Liver (tissue), 9 donors: ENCODE data around the gene HHIPL2. TPM values are rescaled to one million over a fixed set of nuclear protein-coding genes. Genes with fewer than 3 reads are reported as not detected.

Experiments used
- DNase-seq: peaks from one replicate; pipeline ENCODE4 v3.0.0-alpha.2; 2017; ENCODE audit warnings: low spot score
- H3K27ac ChIP-seq, 2 donors: one replicate each; pipeline ENCODE4 v1.7.0; 2013; ENCODE audit warnings: inconsistent platforms in 2 of 2, low read length in 2 of 2, control low read depth in 1 of 2, low read depth in 1 of 2, mild to moderate bottlenecking in 1 of 2
- H3K27me3 ChIP-seq, 4 donors: one replicate each; pipeline versions ENCODE4 v1.6.1 to v1.7.0; 2013; ENCODE audit warnings: low read length in 3 of 4, inconsistent platforms in 1 of 4, mild to moderate bottlenecking in 1 of 4, moderate library complexity in 1 of 4; ENCODE audit not compliant: control insufficient read depth in 4 of 4, insufficient read depth in 4 of 4
- H3K36me3 ChIP-seq, 4 donors: one replicate each; pipeline versions ENCODE4 v1.6.1 to v1.7.0; 2013; ENCODE audit warnings: low read length in 3 of 4, mild to moderate bottlenecking in 3 of 4, low read depth in 1 of 4, moderate library complexity in 1 of 4; ENCODE audit not compliant: control insufficient read depth in 4 of 4, insufficient read depth in 3 of 4
- H3K4me1 ChIP-seq, 4 donors: one replicate each; pipeline versions ENCODE4 v1.6.1 to v1.7.0; 2013; ENCODE audit warnings: low read length in 3 of 4, mild to moderate bottlenecking in 3 of 4, moderate library complexity in 1 of 4; ENCODE audit not compliant: control insufficient read depth in 4 of 4, insufficient read depth in 4 of 4
- H3K4me3 ChIP-seq, 3 donors: one replicate each; pipeline versions ENCODE4 v1.6.1 to v1.7.0; 2013; ENCODE audit warnings: low read length in 3 of 3, control low read depth in 1 of 3, low read depth in 1 of 3, mild to moderate bottlenecking in 1 of 3
- H3K9ac ChIP-seq, 2 donors: one replicate each; pipeline ENCODE4 v1.7.0; 2013; ENCODE audit warnings: low read length in 2 of 2, mild to moderate bottlenecking in 2 of 2, moderate library complexity in 2 of 2, control low read depth in 1 of 2, low read depth in 1 of 2
- H3K9me3 ChIP-seq, 4 donors: one replicate each; pipeline versions ENCODE4 v1.6.1 to v1.7.0; 2013; ENCODE audit warnings: low read length in 3 of 4; ENCODE audit not compliant: control insufficient read depth in 4 of 4
- EGR1 ChIP-seq, 2 donors: IDR thresholded peaks; 2 replicates each; pipeline ENCODE4 v1.6.1; 2016 to 2018; ENCODE audit warnings: antibody characterized with exemption in 2 of 2, low read depth in 2 of 2
- FOXA1 ChIP-seq: IDR thresholded peaks from 2 replicates; pipeline ENCODE4 v1.6.1; 2016; ENCODE audit warnings: antibody characterized with exemption
- FOXA2 ChIP-seq: IDR thresholded peaks from 2 replicates; pipeline ENCODE4 v1.6.1; 2016; ENCODE audit warnings: antibody characterized with exemption
- GABPA ChIP-seq, 2 donors: IDR thresholded peaks in 1 of 2; conservative IDR thresholded peaks in 1 of 2; 2 replicates each; pipeline ENCODE4 v1.6.1; 2016; ENCODE audit warnings: antibody characterized with exemption in 2 of 2, mild to moderate bottlenecking in 1 of 2, moderate library complexity in 1 of 2
- HNF4A ChIP-seq, 2 donors: conservative IDR thresholded peaks; 2 replicates each; pipeline ENCODE4 v1.6.1; 2016; ENCODE audit warnings: antibody characterized with exemption in 2 of 2, mild to moderate bottlenecking in 2 of 2
- HNF4G ChIP-seq: IDR thresholded peaks from 2 replicates; pipeline ENCODE4 v1.6.1; 2016; ENCODE audit warnings: antibody characterized with exemption
- JUND ChIP-seq, 2 donors: IDR thresholded peaks; 2 replicates each; pipeline ENCODE4 v1.6.1; 2016; ENCODE audit warnings: antibody characterized with exemption in 2 of 2
- NR2F2 ChIP-seq: IDR thresholded peaks from 2 replicates; pipeline ENCODE4 v1.6.1; 2016; ENCODE audit warnings: antibody characterized with exemption
- RAD21 ChIP-seq, 2 donors: IDR thresholded peaks; 2 replicates each; pipeline ENCODE4 v1.6.1; 2016; ENCODE audit warnings: antibody characterized with exemption in 2 of 2, mild to moderate bottlenecking in 2 of 2
- SP1 ChIP-seq: IDR thresholded peaks from 2 replicates; pipeline ENCODE4 v1.6.1; 2018; ENCODE audit warnings: antibody characterized with exemption, mild to moderate bottlenecking
- TAF1 ChIP-seq: conservative IDR thresholded peaks from 2 replicates; pipeline ENCODE4 v1.6.1; 2016; ENCODE audit warnings: antibody characterized with exemption, mild to moderate bottlenecking
- YY1 ChIP-seq: IDR thresholded peaks from 2 replicates; pipeline ENCODE4 v1.6.1; 2016; ENCODE audit warnings: antibody characterized with exemption, mild to moderate bottlenecking
- WGBS: extraction: QIAGEN DNeasy Blood & Tissue Kit; methylation state at CpG from one replicate; pipeline ENCODE4 v1.1.7; 2013; 5-methylcytosine and 5-hydroxymethylcytosine counted together
- polyA plus RNA-seq, 2 donors: library from polyadenylated mRNA; stranded (reverse) in 1 of 2; unstranded in 1 of 2; fragments of 200-250 nt in 1 of 2; fragments of >200 nt in 1 of 2; fragmentation: Nextera tagmentation in 1 of 2; extraction: Ambion mirVana in 1 of 2; gene quantifications; one replicate each; pipeline versions ENCODE4 v1.2.1 to v1.2.3, GENCODE V29; 2013 to 2015
- total RNA-seq, 2 donors: library from RNA; depleted of rRNA; stranded (reverse); fragments of >200 nt; gene quantifications; one replicate each; pipeline ENCODE4 v1.2.3, GENCODE V29; 2014
- TF ChIP-seq, protein P1 (sequence below): IDR thresholded peaks from 2 replicates; pipeline ENCODE4 v1.6.1; 2016; ENCODE audit warnings: antibody characterized with exemption
- TF ChIP-seq, protein P2 (sequence below): IDR thresholded peaks from 2 replicates; pipeline ENCODE4 v1.6.1; 2016; ENCODE audit warnings: antibody characterized with exemption, mild to moderate bottlenecking
- TF ChIP-seq, protein P3 (sequence below): IDR thresholded peaks from 2 replicates; pipeline ENCODE4 v1.6.1; 2016; ENCODE audit warnings: antibody characterized with exemption
- donor health status: healthy.
- donor health status: healthy.
- donor health status: healthy.
- donor health status: healthy.
- donor health status: healthy.

The HHIPL2 gene
- total and polyA plus RNA-seq, 4 donors: 0.05 to 0.25 TPM; not detected in 2

DNA sequence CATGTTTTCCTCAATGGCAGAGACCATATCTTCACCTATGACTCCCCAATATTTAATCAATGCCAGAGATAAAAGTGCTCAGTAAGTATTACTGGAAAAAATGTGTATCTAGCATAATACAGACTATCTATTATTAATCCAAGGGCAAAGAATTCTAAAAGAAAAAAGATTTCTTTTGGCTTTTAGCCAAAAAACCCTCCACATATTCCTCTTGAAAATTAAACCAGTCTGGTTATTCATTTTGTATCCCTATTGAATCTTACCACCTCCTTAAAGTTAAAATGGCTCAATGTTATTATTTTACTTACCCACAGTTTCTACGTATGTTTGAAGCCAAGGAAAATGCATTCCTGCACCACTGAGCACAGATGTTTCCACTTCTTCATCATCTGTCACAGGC, 40.2 kb upstream of the HHIPL2 start:
- Histone ChIP-seq H3K27ac (no peak overlapping the region), H3K4me1 (peaks cover 8 to 15% (median 12%) of the 10 kb centered on the region in 4 donors), H3K27me3 (no peaks in the 10 kb centered on the region), H3K9me3 (no peaks in the 10 kb centered on the region), H3K36me3 (peaks cover 0 to 7% (median 2%) of the 10 kb centered on the region in 4 donors), H3K4me3 (no peak overlapping the region), H3K9ac (no peak overlapping the region)
- TF ChIP-seq RAD21 (IDR thresholded peaks at IDR 0.05) (no peak), FOXA1 (no peak), NR2F2 (no peak), SP1 (no peak), GABPA (IDR thresholded peaks at IDR 0.05 in 1 of 2, conservative IDR thresholded peaks at IDR 0.05 in 1 of 2) (no peak), HNF4G (no peak)
- TF ChIP-seq, protein P1, sequence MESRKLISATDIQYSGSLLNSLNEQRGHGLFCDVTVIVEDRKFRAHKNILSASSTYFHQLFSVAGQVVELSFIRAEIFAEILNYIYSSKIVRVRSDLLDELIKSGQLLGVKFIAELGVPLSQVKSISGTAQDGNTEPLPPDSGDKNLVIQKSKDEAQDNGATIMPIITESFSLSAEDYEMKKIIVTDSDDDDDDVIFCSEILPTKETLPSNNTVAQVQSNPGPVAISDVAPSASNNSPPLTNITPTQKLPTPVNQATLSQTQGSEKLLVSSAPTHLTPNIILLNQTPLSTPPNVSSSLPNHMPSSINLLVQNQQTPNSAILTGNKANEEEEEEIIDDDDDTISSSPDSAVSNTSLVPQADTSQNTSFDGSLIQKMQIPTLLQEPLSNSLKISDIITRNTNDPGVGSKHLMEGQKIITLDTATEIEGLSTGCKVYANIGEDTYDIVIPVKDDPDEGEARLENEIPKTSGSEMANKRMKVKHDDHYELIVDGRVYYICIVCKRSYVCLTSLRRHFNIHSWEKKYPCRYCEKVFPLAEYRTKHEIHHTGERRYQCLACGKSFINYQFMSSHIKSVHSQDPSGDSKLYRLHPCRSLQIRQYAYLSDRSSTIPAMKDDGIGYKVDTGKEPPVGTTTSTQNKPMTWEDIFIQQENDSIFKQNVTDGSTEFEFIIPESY: no peak
- TF ChIP-seq, protein P2, sequence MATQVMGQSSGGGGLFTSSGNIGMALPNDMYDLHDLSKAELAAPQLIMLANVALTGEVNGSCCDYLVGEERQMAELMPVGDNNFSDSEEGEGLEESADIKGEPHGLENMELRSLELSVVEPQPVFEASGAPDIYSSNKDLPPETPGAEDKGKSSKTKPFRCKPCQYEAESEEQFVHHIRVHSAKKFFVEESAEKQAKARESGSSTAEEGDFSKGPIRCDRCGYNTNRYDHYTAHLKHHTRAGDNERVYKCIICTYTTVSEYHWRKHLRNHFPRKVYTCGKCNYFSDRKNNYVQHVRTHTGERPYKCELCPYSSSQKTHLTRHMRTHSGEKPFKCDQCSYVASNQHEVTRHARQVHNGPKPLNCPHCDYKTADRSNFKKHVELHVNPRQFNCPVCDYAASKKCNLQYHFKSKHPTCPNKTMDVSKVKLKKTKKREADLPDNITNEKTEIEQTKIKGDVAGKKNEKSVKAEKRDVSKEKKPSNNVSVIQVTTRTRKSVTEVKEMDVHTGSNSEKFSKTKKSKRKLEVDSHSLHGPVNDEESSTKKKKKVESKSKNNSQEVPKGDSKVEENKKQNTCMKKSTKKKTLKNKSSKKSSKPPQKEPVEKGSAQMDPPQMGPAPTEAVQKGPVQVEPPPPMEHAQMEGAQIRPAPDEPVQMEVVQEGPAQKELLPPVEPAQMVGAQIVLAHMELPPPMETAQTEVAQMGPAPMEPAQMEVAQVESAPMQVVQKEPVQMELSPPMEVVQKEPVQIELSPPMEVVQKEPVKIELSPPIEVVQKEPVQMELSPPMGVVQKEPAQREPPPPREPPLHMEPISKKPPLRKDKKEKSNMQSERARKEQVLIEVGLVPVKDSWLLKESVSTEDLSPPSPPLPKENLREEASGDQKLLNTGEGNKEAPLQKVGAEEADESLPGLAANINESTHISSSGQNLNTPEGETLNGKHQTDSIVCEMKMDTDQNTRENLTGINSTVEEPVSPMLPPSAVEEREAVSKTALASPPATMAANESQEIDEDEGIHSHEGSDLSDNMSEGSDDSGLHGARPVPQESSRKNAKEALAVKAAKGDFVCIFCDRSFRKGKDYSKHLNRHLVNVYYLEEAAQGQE: no peak
- TF ChIP-seq, protein P3, sequence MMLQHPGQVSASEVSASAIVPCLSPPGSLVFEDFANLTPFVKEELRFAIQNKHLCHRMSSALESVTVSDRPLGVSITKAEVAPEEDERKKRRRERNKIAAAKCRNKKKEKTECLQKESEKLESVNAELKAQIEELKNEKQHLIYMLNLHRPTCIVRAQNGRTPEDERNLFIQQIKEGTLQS: no peak
- WGBS: 90% methylated on average over 1 of the region's 1 CpG
- no peak for DNase-seq

DNA sequence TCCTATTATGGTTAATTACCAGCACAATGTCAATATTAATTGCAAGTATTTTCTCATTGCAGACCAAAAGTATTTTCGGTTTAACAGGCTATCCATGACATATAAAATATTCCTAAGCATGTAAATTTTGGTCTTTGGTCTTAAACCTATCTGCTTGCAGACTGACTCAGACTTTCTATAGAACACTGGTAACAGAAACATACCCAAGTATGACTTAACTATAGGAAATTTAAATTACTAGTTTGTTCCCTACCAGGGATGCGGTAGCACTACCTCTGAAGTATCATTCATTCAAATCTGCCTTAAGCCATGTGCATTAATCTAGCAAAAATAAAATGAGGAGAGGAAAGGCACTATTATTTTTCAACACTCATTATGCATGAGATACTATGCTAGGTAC, 38.9 kb upstream of the HHIPL2 start:
- 92% methylated on average over 2 of the region's 2 CpGs for WGBS
- Histone ChIP-seq H3K27me3 (no peaks in the 10 kb centered on the region), H3K27ac (no peak overlapping the region), H3K9me3 (no peaks in the 10 kb centered on the region), H3K4me1 (peaks cover 8 to 15% (median 12%) of the 10 kb centered on the region in 4 donors), H3K36me3 (peaks cover 3 to 10% (median 7%) of the 10 kb centered on the region in 4 donors), H3K9ac (no peak overlapping the region), H3K4me3 (no peak overlapping the region)
- DNase-seq: no peak
- no peak for TF ChIP-seq HNF4G
- TF ChIP-seq FOXA1: no peak
- no peak for TF ChIP-seq HNF4A (conservative IDR thresholded peaks at IDR 0.05)
- no peak for TF ChIP-seq FOXA2
- TF ChIP-seq TAF1: no peak
- TF ChIP-seq, protein P3: no peak
- no peak for TF ChIP-seq JUND (IDR thresholded peaks at IDR 0.05)
- TF ChIP-seq, protein P1: no peak
- TF ChIP-seq YY1: no peak
- no peak for TF ChIP-seq EGR1 (IDR thresholded peaks at IDR 0.05; ENCODE audit: low read depth in 2 of 2)
